SK-N-SH treated with all-trans-retinoic acid at 6 μM for 48 hours (cell line): ENCODE measurements around the gene ARHGAP26.

Source experiments
- ATAC-seq: fragments of 200-7000 bp; cut with Tn5 transposase; 3 replicates; pipeline ENCODE4 v1.9.1; 2020; ENCODE audit warnings: mild to moderate bottlenecking, moderate library complexity
- ARNTL ChIP-seq: fragments of 450-650 bp; formaldehyde crosslinking; IDR thresholded peaks from 2 replicates; pipeline ENCODE4 v1.5.0; 2020; ENCODE audit warnings: low read depth, mild to moderate bottlenecking, moderate library complexity, borderline replicate concordance
- BACH2 ChIP-seq: fragments of 250-450 bp; sonication (Bioruptor Pico); IDR thresholded peaks from 2 replicates; pipeline ENCODE4 v1.9.0; 2021; ENCODE audit warnings: mild to moderate bottlenecking, borderline replicate concordance
- CSDC2 ChIP-seq: fragments of 250-450 bp; sonication (Bioruptor Pico); IDR thresholded peaks from 2 replicates; pipeline ENCODE4 v1.5.0; 2020; ENCODE audit warnings: mild to moderate bottlenecking, moderate library complexity
- ESRRG ChIP-seq: fragments of 250-450 bp; sonication (Bioruptor Pico); IDR thresholded peaks from 2 replicates; pipeline ENCODE4 v1.6.1; 2021; ENCODE audit warnings: mild to moderate bottlenecking
- ISL1 ChIP-seq: fragments of 250-450 bp; sonication (Bioruptor Pico); IDR thresholded peaks from 2 replicates; pipeline ENCODE4 v2.1.2; 2022; ENCODE audit warnings: mild to moderate bottlenecking, moderate library complexity
- OSR1 ChIP-seq: fragments of 250-450 bp; sonication (Bioruptor Pico); IDR thresholded peaks from 2 replicates; pipeline ENCODE4 v1.8.0; 2022; ENCODE audit warnings: moderate library complexity, mild to moderate bottlenecking, inconsistent platforms
- PPARA ChIP-seq: fragments of 250-450 bp; sonication (Bioruptor Pico); IDR thresholded peaks from 2 replicates; pipeline ENCODE4 v1.5.0; 2020; ENCODE audit warnings: mild to moderate bottlenecking, borderline replicate concordance
- RARB ChIP-seq: fragments of 250-450 bp; sonication (Bioruptor Pico); IDR thresholded peaks from 2 replicates; pipeline ENCODE4 v1.8.0; 2021; ENCODE audit warnings: mild to moderate bottlenecking, moderate library complexity
- SNAI2 ChIP-seq: fragments of 250-450 bp; sonication (Bioruptor Pico); IDR thresholded peaks from 2 replicates; pipeline ENCODE4 v1.5.0; 2020; ENCODE audit warnings: mild to moderate bottlenecking, moderate library complexity
- TCF4 ChIP-seq: fragments of 250-450 bp; sonication (Bioruptor Pico); IDR thresholded peaks from 2 replicates; pipeline ENCODE4 v1.8.0; 2021; ENCODE audit warnings: mild to moderate bottlenecking, moderate library complexity, borderline replicate concordance
- TOX ChIP-seq: fragments of 250-450 bp; sonication (Bioruptor Pico); IDR thresholded peaks from 2 replicates; pipeline ENCODE4 v1.8.0; 2021; ENCODE audit warnings: mild to moderate bottlenecking, moderate library complexity, borderline replicate concordance
- ZC3H10 ChIP-seq: fragments of 250-450 bp; sonication (Bioruptor Pico); IDR thresholded peaks from 2 replicates; pipeline ENCODE4 v1.5.1; 2021; ENCODE audit warnings: mild to moderate bottlenecking, moderate library complexity
- ZFP3 ChIP-seq: fragments of 250-450 bp; sonication (Bioruptor Pico); IDR thresholded peaks from 2 replicates; pipeline ENCODE4 v1.5.0; 2020; ENCODE audit warnings: mild to moderate bottlenecking, moderate library complexity
- ZNF70 ChIP-seq: fragments of 450-650 bp; formaldehyde crosslinking; IDR thresholded peaks from 2 replicates; pipeline ENCODE4 v1.5.0; 2020; ENCODE audit warnings: mild to moderate bottlenecking, moderate library complexity
- ZNF8 ChIP-seq: fragments of 450-650 bp; formaldehyde crosslinking; IDR thresholded peaks from 2 replicates; pipeline ENCODE4 v1.5.0; 2020; ENCODE audit warnings: mild to moderate bottlenecking, moderate library complexity
- TF ChIP-seq, protein P1 (sequence below): fragments of 250-450 bp; sonication (Bioruptor Pico); IDR thresholded peaks from 2 replicates; pipeline ENCODE4 v1.5.0; 2020; ENCODE audit warnings: mild to moderate bottlenecking, moderate library complexity
- TF ChIP-seq, protein P2 (sequence below): fragments of 250-450 bp; sonication (Bioruptor Pico); IDR thresholded peaks from 2 replicates; pipeline ENCODE4 v1.5.1; 2020; ENCODE audit warnings: low read depth, mild to moderate bottlenecking, moderate library complexity
- TF ChIP-seq, protein P3 (sequence below): fragments of 250-450 bp; sonication (Bioruptor Pico); IDR thresholded peaks from 2 replicates; pipeline ENCODE4 v1.8.0; 2021; ENCODE audit warnings: low read depth, mild to moderate bottlenecking, moderate library complexity, borderline replicate concordance
- TF ChIP-seq, protein P4 (sequence below): fragments of 250-450 bp; sonication (Bioruptor Pico); IDR thresholded peaks from 2 replicates; pipeline ENCODE4 v1.8.0; 2020; ENCODE audit warnings: mild to moderate bottlenecking, moderate library complexity, borderline replicate concordance
- TF ChIP-seq, protein P5 (sequence below): fragments of 250-450 bp; sonication (Bioruptor Pico); IDR thresholded peaks from 2 replicates; pipeline ENCODE4 v1.5.1; 2021; ENCODE audit warnings: mild to moderate bottlenecking, moderate library complexity

The ARHGAP26 gene

DNA sequence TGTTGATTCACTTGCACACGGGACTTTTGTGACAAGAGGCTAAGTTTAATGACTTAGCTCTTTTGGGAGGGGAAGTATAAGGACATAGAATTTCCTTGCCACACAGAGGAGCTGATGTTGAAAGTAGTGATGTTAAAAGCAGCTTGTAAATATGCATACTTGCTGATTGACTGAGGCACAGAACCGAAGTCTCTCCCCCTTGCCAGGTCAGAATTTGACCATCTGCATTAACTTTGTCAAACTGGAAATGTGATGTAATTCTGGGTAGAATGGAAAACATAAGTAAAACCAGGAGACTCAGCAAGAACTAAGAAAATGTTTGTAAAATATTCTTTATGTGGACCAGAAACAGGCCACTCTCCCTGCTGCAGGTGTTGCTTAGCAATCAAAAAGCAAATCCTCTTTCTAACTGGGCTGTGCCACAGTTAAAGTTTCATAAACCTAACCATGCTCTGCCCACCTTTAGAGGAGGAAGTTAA is 349.2 kb downstream of the ARHGAP26 start (continued):
- TF ChIP-seq, protein P1, sequence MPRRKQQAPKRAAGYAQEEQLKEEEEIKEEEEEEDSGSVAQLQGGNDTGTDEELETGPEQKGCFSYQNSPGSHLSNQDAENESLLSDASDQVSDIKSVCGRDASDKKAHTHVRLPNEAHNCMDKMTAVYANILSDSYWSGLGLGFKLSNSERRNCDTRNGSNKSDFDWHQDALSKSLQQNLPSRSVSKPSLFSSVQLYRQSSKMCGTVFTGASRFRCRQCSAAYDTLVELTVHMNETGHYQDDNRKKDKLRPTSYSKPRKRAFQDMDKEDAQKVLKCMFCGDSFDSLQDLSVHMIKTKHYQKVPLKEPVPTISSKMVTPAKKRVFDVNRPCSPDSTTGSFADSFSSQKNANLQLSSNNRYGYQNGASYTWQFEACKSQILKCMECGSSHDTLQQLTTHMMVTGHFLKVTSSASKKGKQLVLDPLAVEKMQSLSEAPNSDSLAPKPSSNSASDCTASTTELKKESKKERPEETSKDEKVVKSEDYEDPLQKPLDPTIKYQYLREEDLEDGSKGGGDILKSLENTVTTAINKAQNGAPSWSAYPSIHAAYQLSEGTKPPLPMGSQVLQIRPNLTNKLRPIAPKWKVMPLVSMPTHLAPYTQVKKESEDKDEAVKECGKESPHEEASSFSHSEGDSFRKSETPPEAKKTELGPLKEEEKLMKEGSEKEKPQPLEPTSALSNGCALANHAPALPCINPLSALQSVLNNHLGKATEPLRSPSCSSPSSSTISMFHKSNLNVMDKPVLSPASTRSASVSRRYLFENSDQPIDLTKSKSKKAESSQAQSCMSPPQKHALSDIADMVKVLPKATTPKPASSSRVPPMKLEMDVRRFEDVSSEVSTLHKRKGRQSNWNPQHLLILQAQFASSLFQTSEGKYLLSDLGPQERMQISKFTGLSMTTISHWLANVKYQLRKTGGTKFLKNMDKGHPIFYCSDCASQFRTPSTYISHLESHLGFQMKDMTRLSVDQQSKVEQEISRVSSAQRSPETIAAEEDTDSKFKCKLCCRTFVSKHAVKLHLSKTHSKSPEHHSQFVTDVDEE (CRISPR knock-in tag): no peak
- TF ChIP-seq BACH2 (CRISPR knock-in tag) (no peak), ZC3H10 (CRISPR knock-in tag) (no peak), ZNF70 (CRISPR knock-in tag) (no peak)

DNA sequence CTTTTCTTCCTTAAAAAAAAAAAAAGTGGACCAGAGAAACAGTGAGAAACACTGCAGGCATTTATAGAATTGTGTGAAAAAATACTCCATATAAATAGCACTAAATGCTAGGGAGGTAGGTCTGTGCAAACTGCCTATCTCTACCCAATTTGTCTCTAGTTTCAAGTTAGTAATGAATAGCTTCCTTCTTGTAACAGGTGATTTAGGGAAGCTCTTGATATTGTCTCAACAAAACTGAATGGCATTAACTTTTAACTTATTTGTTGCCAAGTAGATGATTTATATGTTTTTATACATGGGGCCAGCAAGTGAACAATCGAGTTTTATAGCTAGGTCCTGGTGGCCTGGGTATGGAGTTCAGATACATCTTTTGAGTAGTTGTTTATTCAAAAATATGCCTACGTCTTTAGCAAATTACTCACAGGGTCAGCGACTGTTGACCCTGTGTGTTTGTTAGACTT is 349.7 kb downstream of the ARHGAP26 start:
- TF ChIP-seq, protein P2, sequence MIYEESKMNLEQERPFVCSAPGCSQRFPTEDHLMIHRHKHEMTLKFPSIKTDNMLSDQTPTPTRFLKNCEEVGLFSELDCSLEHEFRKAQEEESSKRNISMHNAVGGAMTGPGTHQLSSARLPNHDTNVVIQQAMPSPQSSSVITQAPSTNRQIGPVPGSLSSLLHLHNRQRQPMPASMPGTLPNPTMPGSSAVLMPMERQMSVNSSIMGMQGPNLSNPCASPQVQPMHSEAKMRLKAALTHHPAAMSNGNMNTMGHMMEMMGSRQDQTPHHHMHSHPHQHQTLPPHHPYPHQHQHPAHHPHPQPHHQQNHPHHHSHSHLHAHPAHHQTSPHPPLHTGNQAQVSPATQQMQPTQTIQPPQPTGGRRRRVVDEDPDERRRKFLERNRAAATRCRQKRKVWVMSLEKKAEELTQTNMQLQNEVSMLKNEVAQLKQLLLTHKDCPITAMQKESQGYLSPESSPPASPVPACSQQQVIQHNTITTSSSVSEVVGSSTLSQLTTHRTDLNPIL: no peak
- TF ChIP-seq ZNF70 (CRISPR knock-in tag) (no peak), TCF4 (CRISPR knock-in tag) (no peak), SNAI2 (CRISPR knock-in tag) (no peak), ARNTL (CRISPR knock-in tag) (no peak), CSDC2 (no peak), ISL1 (CRISPR knock-in tag) (no peak)
- ATAC-seq: no peak

DNA sequence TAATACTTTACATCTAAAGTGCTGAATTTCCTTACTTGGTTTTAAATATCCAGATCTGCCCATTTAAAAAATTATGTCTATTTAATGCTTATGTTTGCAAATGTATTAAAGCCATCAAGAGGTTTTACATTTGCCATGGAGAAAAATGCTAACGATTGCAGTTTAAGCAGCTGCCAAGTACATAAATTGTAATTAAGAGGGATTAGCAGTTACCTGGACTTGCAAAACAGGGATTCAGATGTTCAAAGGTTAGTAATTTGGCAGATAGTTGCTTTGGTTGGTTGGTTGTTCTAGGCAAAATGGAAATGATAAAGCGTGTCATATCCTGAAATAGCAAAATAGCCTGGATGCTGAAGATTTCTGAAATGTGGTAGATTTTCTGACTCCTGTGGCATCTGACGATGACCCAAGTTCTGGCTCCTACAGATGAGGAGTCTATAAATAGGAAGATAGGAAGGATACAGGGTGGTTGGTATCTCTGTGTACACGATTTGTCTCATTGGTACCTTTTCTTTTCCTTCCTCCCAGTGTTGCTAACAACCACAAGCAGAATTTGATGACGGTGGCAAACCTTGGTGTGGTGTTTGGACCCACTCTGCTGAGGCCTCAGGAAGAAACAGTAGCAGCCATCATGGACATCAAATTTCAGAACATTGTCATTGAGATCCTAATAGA is 350.4 kb downstream of the ARHGAP26 start:
- no peak for ATAC-seq
- TF ChIP-seq, protein P2: no peak
- TF ChIP-seq TOX (CRISPR knock-in tag): no peak
- no peak for TF ChIP-seq ISL1 (CRISPR knock-in tag)
- no peak for TF ChIP-seq RARB (CRISPR knock-in tag)
- no peak for TF ChIP-seq SNAI2 (CRISPR knock-in tag)
- TF ChIP-seq ZC3H10 (CRISPR knock-in tag): no peak
- no peak for TF ChIP-seq ESRRG (CRISPR knock-in tag)
- TF ChIP-seq OSR1: no peak

DNA sequence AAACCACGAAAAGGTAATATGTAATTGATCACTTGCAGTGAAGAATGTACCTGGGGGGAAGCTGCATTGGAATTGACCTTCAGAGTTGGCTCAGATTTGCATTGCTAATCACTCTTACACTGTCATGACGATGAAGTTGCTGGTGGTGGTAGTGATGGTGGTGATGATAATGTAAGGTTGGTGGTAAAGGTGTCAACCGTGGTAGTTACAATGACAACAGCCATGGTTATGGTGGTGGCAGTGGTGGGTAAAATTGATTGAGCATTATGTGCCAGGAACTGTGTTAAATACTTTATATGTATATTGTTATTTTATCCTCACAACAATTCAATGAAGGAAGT is 350.9 kb downstream of the ARHGAP26 start:
- TF ChIP-seq ARNTL (CRISPR knock-in tag) (no peak), ZFP3 (CRISPR knock-in tag) (no peak)
- TF ChIP-seq, protein P3, sequence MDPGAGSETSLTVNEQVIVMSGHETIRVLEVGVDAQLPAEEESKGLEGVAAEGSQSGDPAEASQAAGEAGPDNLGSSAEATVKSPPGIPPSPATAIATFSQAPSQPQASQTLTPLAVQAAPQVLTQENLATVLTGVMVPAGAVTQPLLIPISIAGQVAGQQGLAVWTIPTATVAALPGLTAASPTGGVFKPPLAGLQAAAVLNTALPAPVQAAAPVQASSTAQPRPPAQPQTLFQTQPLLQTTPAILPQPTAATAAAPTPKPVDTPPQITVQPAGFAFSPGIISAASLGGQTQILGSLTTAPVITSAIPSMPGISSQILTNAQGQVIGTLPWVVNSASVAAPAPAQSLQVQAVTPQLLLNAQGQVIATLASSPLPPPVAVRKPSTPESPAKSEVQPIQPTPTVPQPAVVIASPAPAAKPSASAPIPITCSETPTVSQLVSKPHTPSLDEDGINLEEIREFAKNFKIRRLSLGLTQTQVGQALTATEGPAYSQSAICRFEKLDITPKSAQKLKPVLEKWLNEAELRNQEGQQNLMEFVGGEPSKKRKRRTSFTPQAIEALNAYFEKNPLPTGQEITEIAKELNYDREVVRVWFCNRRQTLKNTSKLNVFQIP (CRISPR knock-in tag): no peak
- ATAC-seq: no peak

DNA sequence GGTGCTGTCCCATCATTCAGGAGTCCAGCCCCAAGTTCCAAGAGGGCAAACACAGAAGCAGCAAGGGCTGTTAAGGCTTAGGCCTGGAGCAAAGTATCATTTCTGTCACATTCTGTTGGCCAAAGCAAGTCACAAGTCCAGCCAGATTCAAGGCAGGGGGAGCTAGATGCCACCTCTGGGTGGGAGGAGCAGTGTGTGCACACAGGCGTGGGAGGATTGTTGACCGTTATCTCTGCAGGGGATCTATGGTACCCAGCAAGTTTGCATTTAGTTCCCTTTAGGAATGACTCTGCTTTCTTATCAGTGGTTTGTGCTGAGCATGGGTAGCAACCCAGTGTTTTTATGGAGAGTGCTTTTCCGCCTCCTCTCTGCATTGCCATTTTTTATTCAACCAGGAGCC is 354.4 kb downstream of the ARHGAP26 start:
- no peak for TF ChIP-seq ZNF8 (CRISPR knock-in tag)
- no peak for TF ChIP-seq ARNTL (CRISPR knock-in tag)
- no peak for TF ChIP-seq TOX (CRISPR knock-in tag)
- TF ChIP-seq, protein P4, sequence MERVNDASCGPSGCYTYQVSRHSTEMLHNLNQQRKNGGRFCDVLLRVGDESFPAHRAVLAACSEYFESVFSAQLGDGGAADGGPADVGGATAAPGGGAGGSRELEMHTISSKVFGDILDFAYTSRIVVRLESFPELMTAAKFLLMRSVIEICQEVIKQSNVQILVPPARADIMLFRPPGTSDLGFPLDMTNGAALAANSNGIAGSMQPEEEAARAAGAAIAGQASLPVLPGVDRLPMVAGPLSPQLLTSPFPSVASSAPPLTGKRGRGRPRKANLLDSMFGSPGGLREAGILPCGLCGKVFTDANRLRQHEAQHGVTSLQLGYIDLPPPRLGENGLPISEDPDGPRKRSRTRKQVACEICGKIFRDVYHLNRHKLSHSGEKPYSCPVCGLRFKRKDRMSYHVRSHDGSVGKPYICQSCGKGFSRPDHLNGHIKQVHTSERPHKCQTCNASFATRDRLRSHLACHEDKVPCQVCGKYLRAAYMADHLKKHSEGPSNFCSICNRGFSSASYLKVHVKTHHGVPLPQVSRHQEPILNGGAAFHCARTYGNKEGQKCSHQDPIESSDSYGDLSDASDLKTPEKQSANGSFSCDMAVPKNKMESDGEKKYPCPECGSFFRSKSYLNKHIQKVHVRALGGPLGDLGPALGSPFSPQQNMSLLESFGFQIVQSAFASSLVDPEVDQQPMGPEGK (CRISPR knock-in tag): no peak
- TF ChIP-seq PPARA: no peak
- TF ChIP-seq BACH2 (CRISPR knock-in tag): no peak
- TF ChIP-seq, protein P5, sequence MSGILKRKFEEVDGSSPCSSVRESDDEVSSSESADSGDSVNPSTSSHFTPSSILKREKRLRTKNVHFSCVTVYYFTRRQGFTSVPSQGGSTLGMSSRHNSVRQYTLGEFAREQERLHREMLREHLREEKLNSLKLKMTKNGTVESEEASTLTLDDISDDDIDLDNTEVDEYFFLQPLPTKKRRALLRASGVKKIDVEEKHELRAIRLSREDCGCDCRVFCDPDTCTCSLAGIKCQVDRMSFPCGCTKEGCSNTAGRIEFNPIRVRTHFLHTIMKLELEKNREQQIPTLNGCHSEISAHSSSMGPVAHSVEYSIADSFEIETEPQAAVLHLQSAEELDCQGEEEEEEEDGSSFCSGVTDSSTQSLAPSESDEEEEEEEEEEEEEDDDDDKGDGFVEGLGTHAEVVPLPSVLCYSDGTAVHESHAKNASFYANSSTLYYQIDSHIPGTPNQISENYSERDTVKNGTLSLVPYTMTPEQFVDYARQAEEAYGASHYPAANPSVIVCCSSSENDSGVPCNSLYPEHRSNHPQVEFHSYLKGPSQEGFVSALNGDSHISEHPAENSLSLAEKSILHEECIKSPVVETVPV (CRISPR knock-in tag): no peak
- TF ChIP-seq ISL1 (CRISPR knock-in tag): no peak
- TF ChIP-seq, all 23 proteins: peak for 0
- no peak for ATAC-seq
